Measurements from ENCODE around the gene RP9.

Gene RP9

DNA sequence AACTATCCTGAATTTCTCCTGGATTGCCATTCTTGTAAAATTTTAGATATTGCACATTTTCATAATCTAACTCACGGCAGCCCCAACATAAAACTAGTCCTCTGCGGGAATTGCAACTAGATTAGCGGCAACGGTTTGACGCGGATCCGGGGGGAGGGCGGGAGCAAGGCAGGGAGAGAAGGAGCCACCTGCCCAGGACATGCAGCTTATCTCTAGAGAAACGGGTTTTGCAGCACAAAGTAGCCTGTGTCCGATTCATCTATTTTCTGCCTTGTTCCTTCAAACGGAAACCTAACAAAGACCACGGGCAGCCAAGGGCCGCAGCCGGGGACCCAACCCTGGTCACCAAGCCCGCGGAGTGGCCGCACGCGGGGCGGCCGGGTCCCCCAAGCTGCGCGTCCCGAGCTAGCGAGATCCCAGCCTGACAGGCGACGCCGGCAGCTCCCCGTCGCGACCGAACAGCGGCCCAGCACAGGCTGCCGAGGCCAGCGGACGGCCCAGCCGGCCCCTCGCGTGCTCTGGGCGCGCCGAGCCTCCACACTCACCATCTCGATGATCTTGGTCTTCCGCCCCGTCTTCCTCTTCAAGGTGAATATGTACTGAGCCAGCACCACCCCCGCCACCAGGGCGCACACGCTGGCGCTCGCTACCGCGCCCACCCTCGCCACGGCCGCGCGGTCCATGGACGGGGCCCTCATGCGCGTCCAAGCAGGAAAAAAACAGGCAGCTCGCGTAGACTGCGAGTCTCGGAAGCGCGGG, 47.0 kb downstream of the RP9 start, which contains the start of gene NT5C3A:
Gene NT5C3A, minus strand, starts transcription at position 754 of the 759 bp plus-strand sequence. Its CDS starts 71 bp downstream, at position 683.
- DNase-seq (ENCODE audit: low read depth): no peak

DNA sequence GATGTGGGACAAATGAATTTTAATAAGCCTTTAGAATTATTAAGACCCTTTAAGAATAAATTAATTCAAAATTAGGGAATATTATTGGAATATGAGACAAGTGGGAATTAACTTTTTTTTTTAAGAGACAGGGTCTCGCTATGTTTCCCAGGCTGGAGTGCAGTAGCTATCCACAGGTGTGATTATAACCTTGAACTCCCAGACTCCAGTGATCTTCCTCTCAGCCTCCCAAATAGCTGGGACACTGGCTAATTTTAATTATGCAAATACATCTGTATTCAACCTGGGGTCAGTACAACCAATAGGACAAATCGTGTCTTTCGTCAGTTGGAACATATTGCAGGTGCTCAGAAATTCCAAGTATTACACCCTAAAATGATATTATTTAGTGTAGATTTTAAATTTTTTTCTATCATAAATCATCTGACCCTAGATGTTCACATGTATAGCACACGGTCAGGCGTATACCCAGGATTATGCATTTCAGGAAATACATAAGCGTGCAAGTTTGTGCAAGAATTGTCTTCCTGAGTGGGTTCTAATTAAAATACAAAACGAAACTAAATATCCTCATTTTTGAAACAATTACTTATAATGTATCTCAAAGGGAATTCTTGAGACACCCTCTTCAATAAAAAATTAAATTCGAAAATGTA, 47.8 kb downstream of the RP9 start:
- no peak for DNase-seq (ENCODE audit: low read depth)

DNA sequence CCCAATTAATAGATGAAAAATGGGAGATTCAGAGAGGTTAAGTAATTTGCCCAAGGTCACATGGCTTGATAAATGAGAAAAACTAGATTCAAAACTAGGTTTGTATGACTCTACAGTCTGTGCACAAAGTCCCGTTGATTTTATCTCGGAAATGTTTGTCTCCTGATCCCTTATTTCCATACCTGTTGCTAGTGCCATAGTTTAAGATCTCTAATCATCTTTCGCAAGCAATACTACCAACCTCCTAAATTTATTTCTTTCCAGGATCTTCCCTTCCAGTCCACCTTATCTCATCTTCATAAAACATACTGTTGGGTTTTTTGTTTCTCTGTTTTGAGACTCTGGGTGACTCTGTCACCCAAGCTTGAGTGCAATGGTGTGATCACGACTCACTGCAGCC, 49.6 kb downstream of the RP9 start:
- no peak for DNase-seq (ENCODE audit: low read depth)

DNA sequence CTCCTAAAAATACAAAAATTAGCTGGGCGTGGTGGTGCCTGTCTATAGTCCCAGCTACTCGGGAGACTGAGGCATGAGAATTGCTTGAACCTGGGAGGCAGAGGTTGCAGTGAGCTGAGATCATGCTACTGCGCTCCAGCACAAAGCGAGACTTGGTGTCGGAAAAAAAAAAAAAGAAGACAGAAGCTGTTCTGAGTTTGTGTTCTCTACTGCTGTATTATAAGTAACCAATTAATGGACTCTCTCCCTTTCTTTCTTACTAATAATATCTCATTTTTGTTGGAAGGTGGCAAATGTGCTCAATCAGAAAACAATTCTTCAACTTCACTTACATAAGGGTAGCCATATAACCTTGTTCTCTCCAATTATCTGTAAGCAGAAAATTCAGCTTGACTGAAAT, 54.0 kb downstream of the RP9 start:
- no peak for DNase-seq (ENCODE audit: low read depth)

DNA sequence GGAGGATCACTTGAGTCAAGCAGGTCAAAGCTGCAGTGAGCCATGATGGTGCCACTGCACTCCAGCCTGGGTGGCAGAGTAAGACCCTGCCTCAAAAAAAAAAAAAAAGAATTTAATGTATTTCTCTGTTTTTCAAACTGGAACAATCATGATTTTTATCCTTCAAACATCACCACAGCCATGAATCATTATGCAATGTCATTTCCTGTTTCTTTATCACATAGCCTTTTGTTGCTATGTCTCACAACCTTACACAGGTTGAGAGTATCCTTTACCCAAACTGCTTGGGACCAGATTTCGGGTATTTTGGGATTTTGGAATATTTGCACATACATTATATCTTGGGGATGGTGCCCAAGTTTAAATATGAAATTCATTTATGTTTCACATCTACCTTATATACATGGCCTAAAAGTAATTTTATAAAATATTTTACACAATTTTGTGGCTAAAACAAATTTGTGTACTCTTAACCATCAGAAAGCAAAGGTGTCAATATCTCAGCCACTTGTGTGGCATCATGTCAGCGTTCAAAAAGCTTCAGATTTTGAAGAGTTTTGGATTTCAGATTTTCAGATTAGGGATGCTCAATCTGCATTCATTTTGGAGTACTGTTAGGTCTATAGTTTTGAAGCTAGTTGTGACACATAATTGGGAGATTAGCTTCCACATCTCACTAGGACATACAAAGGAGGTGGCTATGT, 54.8 kb downstream of the RP9 start:
- no peak for DNase-seq (ENCODE audit: low read depth)

DNA sequence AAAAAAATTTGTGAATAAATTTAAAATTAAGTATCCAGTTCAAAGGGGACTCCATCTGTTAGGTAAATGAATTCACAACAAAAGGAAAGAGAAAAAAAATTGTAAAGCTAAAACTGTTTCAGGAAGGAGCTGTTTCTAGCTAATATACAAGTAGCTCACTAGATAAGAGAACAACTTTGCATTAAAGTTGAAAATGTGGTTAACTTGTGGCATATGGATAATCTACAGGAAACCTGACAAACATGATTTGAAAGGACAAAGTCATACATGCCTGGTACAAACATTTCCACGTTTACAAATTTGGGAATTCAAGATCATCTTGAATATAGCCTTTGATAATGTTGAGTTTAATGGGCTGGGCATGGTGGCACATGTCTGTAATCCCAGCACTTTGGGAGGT, 55.5 kb downstream of the RP9 start:
- no peak for DNase-seq (ENCODE audit: low read depth)

DNA sequence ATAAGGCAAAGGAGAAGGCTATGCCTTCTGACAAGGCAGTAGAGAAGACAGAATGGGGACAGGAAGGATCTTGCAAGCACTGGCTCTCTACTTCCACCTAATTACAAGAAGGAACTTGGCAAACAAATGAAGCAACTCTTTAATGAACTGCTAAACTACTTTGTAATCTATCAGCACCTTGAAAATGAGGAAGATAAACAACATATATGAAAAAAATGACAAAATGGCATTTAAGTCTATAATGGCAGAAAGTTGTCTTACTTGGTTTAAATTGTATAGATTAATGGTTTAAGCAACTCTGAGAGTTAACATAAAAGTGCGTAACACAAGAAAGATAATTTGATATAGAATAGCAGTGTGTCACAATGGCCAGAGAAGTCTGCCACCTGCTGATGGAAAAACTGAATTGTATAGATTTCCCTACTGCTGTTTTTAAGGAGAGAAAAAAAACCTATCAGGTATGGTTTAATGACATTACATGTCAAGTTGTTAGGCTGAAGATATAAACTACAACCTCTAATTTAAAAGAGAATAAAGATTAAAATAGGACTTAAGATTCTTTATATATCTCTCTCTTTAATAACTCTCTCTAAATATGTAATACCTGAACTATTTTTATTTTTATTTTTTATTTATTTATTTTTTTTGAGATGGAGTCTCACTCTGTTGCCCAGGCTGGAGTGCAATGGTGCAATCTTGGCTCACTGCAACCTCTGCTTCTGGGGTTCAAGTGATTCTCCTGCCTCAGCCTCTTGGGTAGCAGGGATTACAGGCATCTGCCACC, 58.5 kb downstream of the RP9 start:
- DNase-seq (ENCODE audit: low read depth): no peak

DNA sequence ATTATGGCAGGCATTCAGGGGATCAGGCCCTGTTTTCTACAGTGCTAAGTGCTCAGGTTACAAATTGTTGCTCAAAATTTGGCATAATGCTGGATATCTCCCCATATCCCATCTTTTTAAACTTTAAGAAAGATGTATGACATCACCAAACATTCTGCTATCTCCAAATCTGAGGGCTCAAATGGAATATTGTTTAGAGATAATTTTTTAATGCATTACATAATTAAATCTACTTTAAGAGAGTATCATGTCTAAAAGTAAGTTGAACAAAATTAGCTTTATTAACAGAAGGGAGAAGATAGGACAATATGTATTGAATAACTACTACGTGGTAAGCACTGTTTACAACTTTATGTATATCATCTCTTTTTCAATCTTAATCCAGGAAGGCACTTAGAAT, 60.5 kb downstream of the RP9 start:
- no peak for DNase-seq (ENCODE audit: low read depth)

DNA sequence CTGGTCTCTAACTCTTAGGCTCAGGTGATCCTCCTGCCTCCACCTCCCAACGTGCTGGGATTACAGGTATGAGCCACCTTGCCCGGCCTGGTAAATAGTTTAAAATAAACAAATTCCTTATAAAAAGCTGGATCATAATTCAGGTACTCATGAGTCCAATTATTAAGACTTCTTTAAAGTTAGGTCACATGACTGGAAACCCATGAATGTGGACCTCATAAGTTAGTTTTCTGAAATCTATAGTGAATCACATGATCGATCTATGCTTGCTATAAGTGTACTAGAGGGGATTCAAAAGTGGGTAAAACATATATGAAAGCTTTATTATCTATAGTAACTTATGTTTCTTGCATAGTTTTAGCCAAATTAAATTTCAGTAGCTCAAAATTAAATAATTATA, 60.9 kb downstream of the RP9 start:
- DNase-seq (ENCODE audit: low read depth): no peak

DNA sequence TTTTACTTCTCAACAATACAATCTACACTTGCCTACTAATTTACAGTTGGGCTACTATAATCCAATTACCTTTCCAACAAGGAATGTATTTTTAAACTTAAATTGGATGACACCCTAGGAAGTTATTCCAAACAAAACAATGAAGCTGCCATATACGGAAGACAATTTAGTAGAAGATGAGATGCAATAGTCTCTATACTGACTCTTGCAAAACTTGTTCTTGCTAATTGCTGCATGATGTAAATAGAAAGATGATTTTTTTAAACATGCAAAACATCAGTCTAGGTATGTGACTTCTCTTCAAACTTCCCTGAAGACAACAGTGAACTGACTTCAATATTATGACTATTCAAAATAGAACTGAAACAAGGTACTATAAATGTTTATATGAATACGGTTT, 64.2 kb downstream of the RP9 start:
- DNase-seq (ENCODE audit: low read depth): no peak
